GM18508 (cell line): ENCODE measurements around the gene SLC38A10.
"Not testable (repeated sequence)": the region's sequence is repeated elsewhere in the genome, so short reads cannot be mapped to it uniquely, and the experiment has no call there.

Experiments
- ATAC-seq: cut with Tn5 transposase; IDR thresholded peaks from one replicate; pipeline ENCODE4 v1.9.1; 2021; ENCODE audit warnings: moderate number of reproducible peaks; ENCODE audit not compliant: insufficient read depth, unreplicated experiment

Gene SLC38A10

DNA sequence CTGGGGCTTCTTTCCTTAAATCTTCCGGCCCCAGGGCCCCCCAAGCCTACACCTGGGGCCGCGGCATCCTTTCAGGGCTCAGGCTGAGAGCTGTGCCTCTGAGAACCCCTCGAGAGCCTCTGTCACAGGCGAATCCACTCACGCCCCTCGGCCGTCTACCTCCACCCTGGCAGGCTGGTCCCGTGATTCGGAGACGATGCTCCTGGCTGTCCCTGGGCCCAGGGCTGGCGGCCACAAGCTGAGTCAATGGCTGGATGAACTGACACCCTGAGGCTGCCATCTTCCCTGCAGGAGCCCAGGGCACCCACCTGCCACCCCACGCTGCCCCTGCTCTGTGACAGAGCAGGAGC, 60.6 kb downstream of the SLC38A10 start:
- ATAC-seq, result no peak

DNA sequence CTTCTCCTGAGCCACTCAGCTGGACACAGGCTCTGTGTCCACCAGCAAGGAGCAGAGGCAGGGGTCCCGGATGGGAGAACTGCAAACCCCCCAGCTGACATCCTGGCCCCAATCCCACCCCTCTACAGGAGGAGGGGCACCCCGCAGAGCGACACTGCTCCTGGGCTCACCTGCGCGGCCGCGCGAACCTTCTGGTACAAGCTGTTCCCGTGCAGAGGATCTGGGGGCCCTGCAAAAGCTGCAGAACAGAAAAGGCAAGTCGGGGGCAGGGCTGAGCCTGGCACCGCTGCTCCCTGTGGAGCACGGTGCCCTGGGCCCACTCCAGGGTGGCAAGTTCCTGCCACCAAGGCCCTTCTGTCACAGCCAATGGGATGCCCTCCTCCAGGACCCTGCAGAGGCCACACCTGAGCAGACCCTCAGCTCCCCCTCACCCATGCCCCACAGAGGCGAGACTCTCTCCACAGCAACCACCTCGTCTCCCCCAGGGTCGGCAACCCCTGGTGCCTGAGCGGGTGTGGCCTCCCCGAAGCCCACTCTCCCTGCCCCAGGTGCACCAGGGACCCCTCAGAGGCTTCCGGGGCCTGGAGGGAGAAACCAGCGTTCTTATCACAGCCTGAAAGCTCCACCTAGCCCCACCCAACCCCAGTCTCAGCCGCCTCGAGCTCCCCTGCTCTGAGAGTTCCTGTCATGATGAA, 61.1 kb downstream of the SLC38A10 start:
- no peak for ATAC-seq

DNA sequence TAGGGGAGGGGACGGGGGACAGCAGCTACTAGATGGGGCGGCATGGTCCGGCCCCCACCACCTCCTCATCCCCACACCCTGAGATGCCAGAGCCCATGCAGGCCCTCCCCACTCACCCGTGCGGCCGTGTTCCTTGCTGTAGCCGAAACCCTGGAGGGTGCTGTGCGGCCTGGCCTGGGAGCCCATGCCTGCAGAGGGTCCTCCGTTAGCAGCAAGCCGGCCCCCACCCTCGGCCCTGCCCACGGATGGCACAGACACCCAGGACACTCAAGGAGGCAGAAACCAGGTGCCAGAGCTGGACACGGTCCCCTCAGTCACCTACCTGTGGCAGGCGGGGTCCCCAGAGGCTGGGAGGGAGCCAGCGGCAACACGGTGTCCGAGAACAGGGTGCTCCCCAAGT, 61.8 kb downstream of the SLC38A10 start:
- ATAC-seq, result no peak

DNA sequence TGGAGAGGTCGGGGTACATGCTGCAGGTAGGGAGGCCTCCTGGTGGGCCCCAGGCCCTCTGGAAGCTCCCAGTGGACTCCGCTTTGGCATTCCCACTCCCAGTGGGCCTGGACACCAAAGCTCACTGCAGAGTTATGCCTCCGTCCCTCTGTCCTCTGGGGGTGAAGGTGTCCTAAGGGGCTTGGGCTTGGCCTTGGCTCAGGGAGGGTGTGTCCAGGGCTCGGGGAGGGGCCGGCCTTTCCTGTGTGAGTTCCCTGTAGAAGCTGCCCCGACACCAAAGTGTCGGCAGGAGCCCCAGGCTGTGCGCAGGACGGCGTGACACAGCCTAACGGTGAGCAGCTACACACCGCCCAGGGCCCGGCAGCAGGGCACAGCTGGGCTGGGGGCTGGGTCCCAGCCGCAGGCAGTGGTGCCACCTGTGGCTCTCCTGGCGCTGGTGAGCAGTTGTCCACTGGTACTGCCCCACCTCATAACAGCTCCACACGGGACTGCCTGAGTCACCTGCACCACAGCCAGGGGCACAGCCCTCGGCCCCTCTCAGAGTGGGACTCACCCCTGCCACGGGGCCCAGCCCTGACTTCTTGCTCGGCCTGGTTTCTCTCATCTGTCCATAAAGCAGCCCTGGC, 62.4 kb downstream of the SLC38A10 start:
- ATAC-seq, result no peak

DNA sequence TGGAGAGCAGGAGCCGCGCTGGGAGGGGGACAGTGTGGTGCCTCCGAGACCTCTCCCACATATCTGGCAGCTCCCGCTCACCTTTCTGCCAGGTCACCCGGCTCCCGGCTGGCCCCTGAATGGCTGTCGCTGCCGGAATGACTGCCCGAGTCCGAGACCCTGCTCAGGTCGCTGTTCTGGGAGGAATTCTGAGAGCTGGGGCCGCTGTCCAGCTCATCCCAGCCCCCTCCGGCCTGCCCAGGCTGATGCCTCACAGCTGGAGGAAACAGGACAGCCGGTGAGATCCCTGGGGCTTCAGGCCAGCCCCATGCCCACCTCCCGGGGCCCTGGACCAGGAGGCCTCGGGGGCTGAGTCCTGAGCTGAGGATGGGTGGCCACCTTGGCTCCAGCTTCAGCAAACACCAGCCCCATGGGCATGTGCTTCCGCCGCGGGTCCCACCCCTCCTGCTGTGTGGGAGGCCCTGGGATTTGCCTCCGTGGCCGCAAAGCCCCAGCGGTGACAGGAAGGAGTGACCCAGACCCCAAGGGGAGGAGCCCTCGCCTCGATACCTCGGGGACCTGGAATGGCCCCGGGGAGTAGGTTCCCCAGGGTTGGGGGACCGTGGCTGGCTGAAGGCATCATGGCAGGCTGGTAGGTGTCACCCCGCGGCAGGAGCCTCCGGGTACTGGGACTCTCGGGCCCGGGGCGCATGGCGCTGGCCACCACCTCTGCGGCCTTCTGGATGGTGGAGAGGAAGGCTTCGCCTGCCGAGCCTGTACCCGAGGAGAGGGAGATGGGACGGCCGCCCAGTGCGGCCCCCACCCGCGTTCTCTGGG, 63.1 kb downstream of the SLC38A10 start:
- ATAC-seq, result no peak

DNA sequence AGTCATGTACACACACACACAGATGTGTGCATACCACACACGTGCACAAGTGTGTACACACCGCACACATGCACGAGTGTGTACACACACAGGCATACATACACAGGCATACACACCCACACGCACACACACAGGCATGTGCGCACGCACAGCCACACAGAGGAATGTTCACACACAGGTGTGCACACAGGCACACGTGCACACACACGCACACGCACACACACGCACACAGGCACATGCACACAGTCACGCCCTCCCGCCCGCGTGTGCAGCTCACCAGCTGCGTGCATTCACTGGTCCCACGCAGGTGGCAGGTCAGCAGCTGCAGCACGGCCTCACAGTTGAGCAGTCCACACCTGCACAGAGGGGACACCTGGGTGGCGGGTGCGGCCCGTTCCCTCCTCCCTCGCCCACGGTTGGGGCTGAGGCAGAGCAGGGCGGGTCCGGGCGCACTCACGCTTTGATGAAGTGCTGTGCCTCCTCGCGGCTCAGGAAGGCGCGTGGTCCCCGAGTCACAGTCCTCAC, 63.9 kb downstream of the SLC38A10 start:
- ATAC-seq, result no peak

DNA sequence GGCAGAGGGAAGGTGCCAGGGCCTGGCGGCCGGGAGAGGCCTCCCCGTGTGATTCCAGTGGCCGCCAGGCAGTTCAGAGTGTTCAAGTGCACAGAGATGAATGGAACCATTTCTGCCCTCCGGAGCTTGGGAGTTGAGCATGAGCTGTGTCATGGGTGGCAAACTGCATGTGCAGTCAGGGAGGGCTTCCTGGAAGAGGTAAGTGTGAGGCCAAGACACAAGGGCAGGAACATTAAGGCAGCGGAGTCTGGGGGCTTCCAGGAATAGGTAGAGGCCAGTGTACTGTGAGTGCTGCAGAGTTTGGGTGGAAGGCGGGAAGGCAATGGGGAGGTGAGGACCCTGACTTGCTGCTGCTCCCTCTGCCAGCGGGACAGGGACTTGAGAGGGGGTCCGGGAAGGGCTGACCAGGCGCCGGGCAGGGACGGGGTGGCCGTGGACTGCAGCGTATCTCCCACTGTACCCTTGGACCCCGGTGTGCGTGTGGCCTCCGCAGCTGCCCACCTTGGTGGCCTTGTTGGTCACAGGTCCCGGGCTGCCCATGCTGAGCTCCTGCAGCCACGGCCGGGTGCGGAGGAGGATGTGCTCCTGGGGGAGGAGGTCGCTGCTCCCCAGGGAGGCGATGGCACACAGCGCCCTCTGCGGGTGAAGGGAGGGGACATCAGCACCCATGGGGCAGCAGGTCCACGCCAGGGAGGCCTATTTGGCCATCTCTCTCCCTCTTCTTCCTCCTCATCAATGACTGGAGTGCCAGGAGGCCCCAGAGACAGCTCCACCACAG, 64.9 kb downstream of the SLC38A10 start:
- ATAC-seq, result no peak

DNA sequence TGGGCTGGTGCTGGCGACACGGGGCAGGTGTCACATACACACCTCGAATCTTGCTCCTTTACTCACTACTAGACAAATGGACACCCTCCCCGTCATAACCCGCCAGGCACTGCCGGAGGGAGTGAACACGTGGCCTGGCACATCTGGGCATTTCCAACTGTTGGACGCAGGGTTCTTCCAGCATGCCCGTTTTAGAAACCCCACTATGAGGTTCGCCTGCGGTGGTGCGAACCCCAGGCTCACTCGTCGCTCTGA, 65.5 kb downstream of the SLC38A10 start:
- no peak for ATAC-seq

DNA sequence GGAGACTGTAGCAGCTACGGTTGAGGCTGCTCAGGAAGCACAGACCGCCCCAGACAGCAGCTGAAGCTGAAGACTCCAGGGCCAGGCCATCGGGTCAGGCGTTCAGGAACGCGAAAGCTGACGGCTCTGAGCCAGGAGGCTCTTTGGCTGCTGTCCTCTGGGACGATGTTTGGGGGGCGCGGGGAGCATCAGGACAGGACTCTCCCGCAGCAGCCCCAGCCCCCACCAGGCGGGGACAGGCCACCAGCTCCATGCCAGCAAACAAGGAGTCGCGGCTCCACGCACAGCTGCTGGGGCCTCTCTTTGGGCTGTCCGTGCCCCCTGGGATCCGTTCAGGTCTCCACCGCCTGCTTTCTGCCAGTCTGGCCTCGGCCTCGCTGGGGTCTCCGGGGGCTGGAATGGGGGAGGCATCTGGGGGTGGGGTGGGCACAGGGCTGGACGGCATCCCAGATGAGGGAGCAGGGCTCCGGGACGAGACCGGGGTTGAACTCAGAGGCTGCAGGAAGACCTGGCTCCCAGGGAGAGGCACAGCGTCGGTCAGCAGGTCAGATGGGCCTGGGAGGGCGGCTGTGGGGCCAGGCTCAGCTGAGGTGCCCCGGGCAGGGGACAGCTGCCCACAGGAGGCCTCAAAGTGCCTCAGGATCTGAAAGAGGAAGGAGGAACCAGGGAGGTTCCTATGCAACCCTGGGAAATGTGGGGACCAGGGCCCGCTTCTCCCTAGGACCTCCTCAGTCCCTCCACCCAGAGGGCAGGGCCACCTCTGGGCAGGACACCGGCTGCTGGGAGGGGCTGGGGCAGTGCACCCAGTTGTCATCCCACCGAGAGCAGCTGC, 66.1 kb downstream of the SLC38A10 start:
- no peak for ATAC-seq

DNA sequence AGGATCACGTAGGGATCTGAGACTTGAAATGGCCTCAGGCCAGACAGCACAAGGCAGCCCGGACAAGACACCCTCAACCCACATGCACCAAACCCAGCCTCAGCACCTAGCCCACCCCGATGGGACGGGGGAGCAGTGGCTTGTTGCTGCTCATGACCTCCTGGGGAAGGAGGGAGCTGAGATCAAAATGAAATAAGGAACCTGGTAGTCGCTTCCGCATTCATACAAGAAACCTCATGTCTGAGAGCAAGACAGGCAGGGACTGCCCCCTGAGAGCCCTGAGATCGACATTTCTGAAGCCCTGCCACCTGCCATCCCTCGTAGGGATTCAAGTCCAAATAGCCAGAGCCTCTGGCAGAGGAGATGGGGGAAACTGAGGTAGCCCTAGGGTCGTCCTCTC, 66.7 kb downstream of the SLC38A10 start:
- ATAC-seq, result no peak

DNA sequence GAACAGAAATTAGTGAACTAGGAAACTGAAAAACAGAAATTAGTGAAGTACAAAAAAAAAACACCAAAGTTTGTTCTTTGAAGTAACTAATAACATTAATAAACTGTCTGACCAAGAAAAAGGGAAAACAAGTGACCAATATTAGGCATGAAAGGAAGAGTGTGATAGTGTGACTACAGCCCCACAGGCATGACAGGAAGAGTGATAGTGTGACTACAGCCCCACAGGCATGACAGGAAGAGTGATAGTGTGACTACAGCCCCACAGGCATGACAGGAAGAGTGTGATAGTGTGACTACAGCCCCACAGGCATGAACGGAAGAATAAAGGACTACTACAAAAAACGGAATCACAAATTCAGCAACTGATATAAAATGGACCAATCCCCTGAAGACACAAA, 67.5 kb downstream of the SLC38A10 start:
- ATAC-seq, result not testable (repeated sequence)

DNA sequence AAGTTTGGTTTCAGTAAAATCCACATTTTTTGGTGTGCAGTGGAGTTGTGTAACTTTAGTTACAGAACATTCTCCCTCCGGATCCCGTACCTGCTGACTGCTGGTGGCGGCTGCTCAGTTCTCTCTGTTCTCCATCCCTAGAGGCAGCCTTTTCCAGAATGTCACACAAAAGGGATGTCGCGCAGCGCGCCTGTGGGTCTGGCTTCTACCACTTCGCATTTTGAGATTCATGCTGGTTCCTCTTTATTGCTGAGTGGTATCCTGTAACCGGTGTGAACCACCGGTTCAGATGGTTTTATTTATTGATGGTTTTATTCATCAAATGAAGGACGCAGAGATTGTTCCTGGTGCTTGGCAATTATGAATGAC, 71.4 kb downstream of the SLC38A10 start:
- ATAC-seq, result no peak

DNA sequence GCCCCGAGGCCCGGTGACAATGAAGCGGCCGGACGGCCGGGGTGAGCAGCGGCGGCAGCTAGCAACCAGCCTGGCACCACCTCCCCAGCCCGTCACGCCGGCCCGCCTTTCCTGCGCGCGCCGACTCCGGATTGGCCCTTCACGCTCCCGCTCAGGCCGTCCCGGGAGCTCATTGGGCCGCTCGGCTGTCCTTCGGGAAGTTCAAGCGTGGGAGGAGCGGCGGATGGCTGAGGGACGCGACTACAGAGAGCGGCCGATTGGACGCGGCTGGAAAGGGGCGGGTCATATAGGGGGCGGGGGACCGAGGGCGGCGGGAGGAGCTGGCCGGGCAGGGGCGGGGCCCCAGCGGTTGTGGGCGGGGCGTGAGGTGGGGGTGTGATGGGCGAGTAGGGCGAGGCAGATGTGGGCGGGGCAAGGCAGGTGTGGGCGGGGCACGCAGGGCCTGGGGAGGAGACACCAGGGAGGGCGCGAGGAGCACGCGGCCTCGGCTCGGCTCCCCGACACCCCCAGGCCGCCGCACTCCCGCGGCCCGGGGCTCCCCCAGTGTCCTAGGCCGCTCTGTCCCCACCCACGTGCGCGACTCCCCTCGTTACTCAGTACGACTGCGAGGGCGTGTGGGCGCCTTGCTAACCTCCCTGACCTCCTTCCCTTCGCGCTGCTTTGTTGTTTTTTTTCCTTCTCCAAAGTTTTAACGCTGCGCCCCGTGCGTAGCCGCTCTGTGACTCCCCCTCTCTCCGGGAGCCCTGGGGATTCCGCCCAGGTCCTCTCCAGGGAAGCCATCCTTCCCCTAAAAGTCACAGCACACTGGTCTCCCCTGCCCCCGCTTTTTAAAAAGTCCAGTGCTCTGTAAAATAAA, 72.0 kb downstream of the SLC38A10 start, which contains the start of gene CEP131:
Gene CEP131, minus strand, starts transcription at position 60 of the 856 bp plus-strand sequence. CDS start 2,909 bp downstream, outside the sequence.
- ATAC-seq, result peak; percentile 67

DNA sequence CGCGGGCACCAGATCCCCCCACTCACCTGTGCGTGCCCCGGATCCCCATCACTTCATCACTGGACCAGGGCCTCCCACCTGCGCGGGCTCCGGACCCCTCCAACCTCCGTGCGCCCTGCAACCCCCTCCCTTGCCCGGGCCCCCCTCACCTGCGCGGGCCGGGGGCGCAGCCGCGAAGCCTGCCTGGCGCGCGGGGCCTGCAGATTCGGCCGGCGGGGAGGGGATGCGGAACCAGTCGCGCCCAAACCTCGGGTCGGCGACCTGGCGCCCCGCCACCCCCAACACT, 72.5 kb downstream of the SLC38A10 start:
- no peak for ATAC-seq

DNA sequence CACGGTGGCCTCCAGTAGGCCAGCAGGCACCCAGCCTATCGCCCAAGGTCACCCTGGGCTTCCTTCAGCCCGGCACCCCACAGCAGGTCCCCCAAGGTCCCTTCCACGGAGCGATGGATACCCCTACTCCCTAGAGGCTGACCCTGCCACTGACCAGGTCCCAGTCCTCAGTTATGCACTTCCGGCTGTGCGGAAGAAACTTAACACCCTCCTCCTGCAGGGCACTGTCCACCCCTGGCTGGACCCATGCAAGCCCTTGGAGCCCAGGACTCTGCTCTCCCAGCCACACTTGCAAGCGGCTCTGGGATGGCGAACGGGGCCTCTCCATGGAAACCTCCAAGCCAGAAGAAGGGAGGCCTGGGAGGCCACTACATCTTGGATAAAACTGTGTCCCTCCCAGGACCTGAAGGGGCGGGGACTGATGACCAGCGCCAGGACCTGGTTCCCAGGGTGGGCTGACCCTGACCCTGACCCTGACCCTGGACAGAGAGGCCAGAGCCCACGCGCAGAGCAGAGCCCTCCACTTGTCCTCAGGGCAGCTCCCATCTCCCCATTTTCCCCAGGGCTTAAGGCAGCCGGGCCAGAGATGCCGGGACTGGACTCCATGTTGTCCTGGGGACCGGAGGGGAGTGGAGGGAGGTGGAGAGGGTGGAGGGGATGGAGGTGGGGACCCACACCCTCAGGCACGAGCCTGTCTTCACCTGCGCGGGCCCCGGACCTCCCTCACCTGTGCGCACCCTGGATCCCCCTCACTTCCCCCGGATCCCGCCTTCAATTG, 73.1 kb downstream of the SLC38A10 start:
- no peak for ATAC-seq

DNA sequence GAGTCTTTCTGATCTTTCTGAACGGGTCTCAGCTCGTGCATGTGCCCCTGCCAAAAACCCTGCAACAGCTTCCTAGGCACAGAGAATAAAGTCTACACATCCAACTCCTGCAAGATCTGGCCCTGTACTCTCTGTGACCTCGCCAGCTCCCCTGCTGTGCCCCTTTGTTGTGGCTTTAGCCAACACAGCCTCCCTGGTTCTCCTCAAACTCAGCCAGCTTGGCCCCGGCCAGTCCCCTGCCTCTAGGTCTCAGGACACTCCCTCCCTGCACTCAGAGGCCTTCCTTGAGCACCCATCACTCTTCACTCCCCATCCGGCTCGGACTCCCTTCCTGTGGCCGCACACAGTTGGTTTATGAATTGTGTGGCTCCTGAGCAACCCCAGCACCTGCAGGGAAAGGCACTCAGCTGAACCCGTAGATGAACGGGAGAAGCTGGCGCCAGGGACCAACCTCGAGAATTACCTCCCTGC, 73.7 kb downstream of the SLC38A10 start:
- ATAC-seq, result no peak

DNA sequence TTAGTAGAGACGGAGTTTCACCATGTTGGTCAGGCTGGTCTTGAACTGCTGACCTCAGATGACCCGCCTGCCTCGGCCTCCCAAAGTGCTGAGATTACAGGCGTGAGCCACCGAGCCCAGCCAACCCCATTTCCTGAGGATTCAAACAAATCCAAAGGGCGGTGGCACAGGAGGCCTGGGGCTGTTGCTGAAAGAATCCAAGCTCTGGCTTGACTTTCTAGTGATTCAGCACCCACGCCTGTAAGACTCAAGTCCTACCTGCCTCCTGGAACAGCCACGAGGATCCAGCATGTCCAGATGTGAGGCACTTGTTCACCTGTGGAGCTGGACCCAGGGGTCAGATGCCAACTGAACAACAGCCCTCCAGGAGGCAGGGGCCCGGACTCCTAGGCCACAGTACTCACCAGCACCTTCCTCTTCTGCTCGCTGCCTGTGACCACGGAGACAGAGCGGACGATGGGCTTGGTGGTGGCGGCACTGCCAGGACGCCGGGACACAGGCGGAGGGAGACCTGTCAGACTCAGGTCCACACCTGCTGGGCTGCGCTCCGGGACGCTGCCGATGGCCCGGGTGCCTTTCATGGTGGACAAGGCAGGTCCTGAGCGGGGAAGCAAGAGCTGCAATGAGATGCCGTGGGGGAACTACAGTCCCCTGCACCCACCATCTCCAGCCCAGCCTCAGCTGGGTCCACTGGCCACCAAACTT, 75.5 kb downstream of the SLC38A10 start:
- ATAC-seq, result no peak

DNA sequence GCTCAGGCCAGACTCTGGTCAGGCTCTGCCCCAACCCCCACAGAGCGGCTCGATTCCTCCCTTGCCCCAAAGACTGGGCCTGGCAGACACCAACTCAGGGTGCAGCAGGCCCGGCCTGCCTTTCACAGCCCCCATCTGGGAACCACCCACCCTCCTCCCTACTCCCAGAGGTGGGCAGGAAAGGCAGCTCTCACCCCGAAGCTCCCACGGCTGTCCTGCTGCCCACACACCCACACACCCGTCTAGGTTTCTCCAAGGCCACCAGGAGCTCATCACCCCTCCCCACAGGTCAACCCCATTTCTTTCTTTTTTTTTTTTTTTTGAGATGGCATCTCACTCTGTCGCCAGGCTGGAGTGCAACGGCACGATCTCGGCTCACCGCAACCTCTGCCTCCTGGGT, 76.1 kb downstream of the SLC38A10 start:
- no peak for ATAC-seq
